CD4-positive, alpha-beta T cell treated with Interleukin-2 at 100 ng/mL for 4 hours (primary cell): ENCODE data around the gene CCDC43.

Experiments used
- DNase-seq: peaks from one replicate; pipeline ENCODE4 v3.0.0-alpha.2; 2020; ENCODE audit warnings: low spot score

CCDC43 gene

GRCh38 chr17:44627513-44628242 is 61.9 kb downstream of the CCDC43 start:
- no peak for DNase-seq
